NCI-H526 treated with DMSO at 0.1 percent for 48 hours (cell line): ENCODE measurements around the gene NRP1.
A peak's percentile ranks its signal among the peaks of the same experiment; 100 is the strongest.
"Not testable (repeated sequence)": the region's sequence is repeated elsewhere in the genome, so short reads cannot be mapped to it uniquely, and the experiment has no call there.

Experiments
- DNase-seq: peaks from one replicate; lab custom pipeline; 2025; lab: John Stamatoyannopoulos, UW

The NRP1 gene

GRCh38 chr10:33237736-33238624 lies 96.5 kb downstream of the NRP1 start:
- no peak for DNase-seq

- no peak for DNase-seq
Observed at GRCh38 chr10:33236916-33237315, 97.6 kb downstream of the NRP1 start.

- DNase-seq, result no peak
Observed at GRCh38 chr10:33235951-33236350, 98.5 kb downstream of the NRP1 start.

GRCh38 chr10:33235251-33235884 lies 99.1 kb downstream of the NRP1 start:
- no peak for DNase-seq

GRCh38 chr10:33234831-33235237 lies 99.6 kb downstream of the NRP1 start:
- peak; percentile 0 for DNase-seq

GRCh38 chr10:33233635-33234034 lies 100.8 kb downstream of the NRP1 start:
- no peak for DNase-seq

GRCh38 chr10:33233221-33233620 lies 101.2 kb downstream of the NRP1 start:
- no peak for DNase-seq

GRCh38 chr10:33231621-33232350 lies 102.7 kb downstream of the NRP1 start:
- no peak for DNase-seq

GRCh38 chr10:33229949-33230267 lies 104.6 kb downstream of the NRP1 start:
- DNase-seq, result no peak

GRCh38 chr10:33229252-33229948 lies 105.1 kb downstream of the NRP1 start:
- DNase-seq, result no peak

- DNase-seq, result no peak
Observed at GRCh38 chr10:33228426-33228825, 106.0 kb downstream of the NRP1 start.

GRCh38 chr10:33227489-33227888 lies 107.0 kb downstream of the NRP1 start:
- DNase-seq, result no peak

- DNase-seq, result no peak
Observed at GRCh38 chr10:33224251-33224965, 110.1 kb downstream of the NRP1 start.

- DNase-seq, result no peak
Observed at GRCh38 chr10:33223326-33224000, 111.0 kb downstream of the NRP1 start.

GRCh38 chr10:33222304-33222703 lies 112.2 kb downstream of the NRP1 start:
- not testable (repeated sequence) for DNase-seq

GRCh38 chr10:33217854-33218253 lies 116.6 kb downstream of the NRP1 start:
- DNase-seq, result no peak

GRCh38 chr10:33216661-33217427 lies 117.6 kb downstream of the NRP1 start:
- DNase-seq, result no peak

- no peak for DNase-seq
Observed at GRCh38 chr10:33215635-33216034, 118.8 kb downstream of the NRP1 start.

GRCh38 chr10:33215154-33215553 lies 119.3 kb downstream of the NRP1 start:
- no peak for DNase-seq

- no peak for DNase-seq
Observed at GRCh38 chr10:33214174-33214573, 120.3 kb downstream of the NRP1 start.
